Aorta (tissue), 5 donors: ENCODE data around the gene CENPF. TPM values are rescaled to one million over a fixed set of nuclear protein-coding genes. Genes with fewer than 3 reads are reported as not detected.
"Not testable (repeated sequence)": the region's sequence is repeated elsewhere in the genome, so short reads cannot be mapped to it uniquely, and the experiment has no call there.

Experiments
- ATAC-seq: fragments of 200-7000 bp; cut with Tn5 transposase; one replicate; pipeline ENCODE4 v1.9.1; 2022; ENCODE audit warnings: moderate library complexity; ENCODE audit not compliant: low FRiP score
- DNase-seq, 2 donors: peaks; one replicate each; pipeline ENCODE4 v3.0.0-alpha.2; 2020
- H3K27ac ChIP-seq, 2 donors: one replicate each; pipeline ENCODE4 v1.5.1; 2013; ENCODE audit warnings: low read length in 2 of 2, mild to moderate bottlenecking in 2 of 2, moderate library complexity in 2 of 2, control low read depth in 1 of 2, inconsistent platforms in 1 of 2, low read depth in 1 of 2
- H3K27me3 ChIP-seq, 2 donors: one replicate each; pipeline ENCODE4 v1.6.1; 2013; ENCODE audit warnings: control low read depth in 1 of 2, low read length in 1 of 2, mild to moderate bottlenecking in 1 of 2, moderate library complexity in 1 of 2; ENCODE audit not compliant: insufficient read depth in 2 of 2, control insufficient read depth in 1 of 2
- H3K36me3 ChIP-seq, 2 donors: one replicate each; pipeline ENCODE4 v1.6.1; 2013; ENCODE audit warnings: control low read depth in 1 of 2, low read length in 1 of 2, mild to moderate bottlenecking in 1 of 2; ENCODE audit not compliant: insufficient read depth in 2 of 2, control insufficient read depth in 1 of 2
- H3K4me1 ChIP-seq, 2 donors: one replicate each; pipeline ENCODE4 v1.6.1; 2013; ENCODE audit warnings: low read length in 2 of 2, control low read depth in 1 of 2, mild to moderate bottlenecking in 1 of 2, moderate library complexity in 1 of 2; ENCODE audit not compliant: insufficient read depth in 2 of 2, control insufficient read depth in 1 of 2
- H3K4me3 ChIP-seq, 2 donors: one replicate each; pipeline ENCODE4 v1.5.1; 2013; ENCODE audit warnings: low read length in 2 of 2, control low read depth in 1 of 2, mild to moderate bottlenecking in 1 of 2
- H3K9me3 ChIP-seq: one replicate; pipeline ENCODE4 v1.6.1; 2013; ENCODE audit warnings: mild to moderate bottlenecking, low read length; ENCODE audit not compliant: control insufficient read depth
- WGBS, 2 donors: extraction: QIAGEN DNeasy Blood & Tissue Kit; methylation state at CpG; one replicate each; pipeline ENCODE4 v1.1.7; 2013; 5-methylcytosine and 5-hydroxymethylcytosine counted together
- intact Hi-C, 2 donors: fragments of 100-400 bp; cut with DNase I; formaldehyde crosslinking; loops; one replicate each; pipeline versions ENCODE4 v1.14.2 to v1.15.0; 2022
- polyA plus RNA-seq, 2 donors: library from polyadenylated mRNA; stranded (reverse); fragments of 200-250 nt; gene quantifications; one replicate each; pipeline ENCODE4 v1.2.3, GENCODE V29; 2013
- total RNA-seq, 2 donors: library from RNA; stranded (reverse); fragmentation: NEBNext Ultra II Directional; extraction: Animal tissue kit (Norgen Biotek cat#: 25700); gene quantifications; one replicate each; pipeline ENCODE4 v1.2.1, GENCODE V29; 2021
- donor health status: healthy with polysubstance abuse.
- donor health status: Bipolar disorder and iron deficiency.
- donor health status: DM: no; HTN: no; CAD: no.
- donor health status: DM: no; HTN: no; CAD: no.
- donor health status: DM: yes; HTN: yes; CAD: no.

The CENPF gene
- total and polyA plus RNA-seq, 4 donors: 0.05 to 4.3 (median 1.1) TPM

GRCh38 chr1:214673029-214673428 lies 70.0 kb downstream of the CENPF start:
- WGBS, 2 donors: 83 to 95% methylated on average over 24 to 29 of the region's 29 CpGs
- H3K4me1 ChIP-seq, H3K9me3 ChIP-seq, H3K27ac ChIP-seq, ATAC-seq, intact Hi-C loops, H3K27me3 ChIP-seq, DNase-seq, H3K36me3 ChIP-seq, H3K4me3 ChIP-seq: not testable (repeated sequence)

DNA sequence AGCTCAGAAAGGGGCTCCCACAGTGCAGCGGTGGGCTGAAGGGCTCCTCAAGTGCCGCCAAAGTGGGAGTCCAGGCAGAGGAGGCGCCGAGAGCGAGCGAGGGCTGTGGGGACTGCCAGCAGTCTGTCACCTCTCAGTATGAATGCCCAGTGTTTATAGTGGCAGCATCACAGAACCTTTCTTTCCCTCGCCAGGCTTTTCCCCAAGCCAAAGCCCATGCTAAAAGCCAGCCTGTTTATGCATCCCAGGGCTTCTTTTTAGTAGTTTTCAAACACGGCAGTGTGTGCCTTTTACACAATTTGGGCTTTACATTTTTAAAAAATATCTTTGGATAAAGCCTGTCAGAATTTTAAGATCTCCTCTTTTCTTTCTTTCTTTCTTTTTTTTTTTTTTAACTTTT lies 70.6 kb downstream of the CENPF start:
- Histone ChIP-seq H3K27ac (no peak overlapping the region), H3K36me3 (no peaks in the 10 kb centered on the region), H3K27me3 (no peaks in the 10 kb centered on the region), H3K4me3 (no peak overlapping the region), H3K9me3 (peaks cover 2% of the 10 kb centered on the region), H3K4me1 (no peaks in the 10 kb centered on the region)
- intact Hi-C loops: no loop called here
- ATAC-seq: no peak
- 12 to 18% methylated on average over 6 to 8 of the region's 8 CpGs for WGBS, 2 donors
- no peak for DNase-seq

DNA sequence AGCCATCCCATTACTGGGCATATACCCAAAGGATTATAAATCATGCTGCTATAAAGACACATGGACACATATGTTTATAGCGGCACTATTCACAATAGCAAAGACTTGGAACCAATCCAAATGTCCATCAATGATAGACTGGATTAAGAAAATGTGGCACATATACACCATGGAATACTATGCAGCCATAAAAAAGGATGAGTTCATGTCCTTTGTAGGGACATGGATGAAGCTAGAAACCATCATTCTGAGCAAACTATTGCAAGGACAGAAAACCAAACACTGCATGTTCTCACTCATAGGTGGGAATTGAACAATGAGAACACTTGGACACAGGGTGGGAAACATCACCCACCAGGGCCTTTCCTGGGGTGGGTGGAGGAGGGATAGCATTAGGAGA lies 72.5 kb downstream of the CENPF start:
- H3K27ac ChIP-seq, DNase-seq, H3K27me3 ChIP-seq, H3K9me3 ChIP-seq, H3K4me1 ChIP-seq, H3K36me3 ChIP-seq, ATAC-seq, intact Hi-C loops, H3K4me3 ChIP-seq: not testable (repeated sequence)
- 82 to 91% methylated on average over 1 of the region's 1 CpG for WGBS, 2 donors

GRCh38 chr1:214676747-214677146 lies 73.8 kb downstream of the CENPF start:
- Histone ChIP-seq H3K27ac (no peak overlapping the region), H3K27me3 (no peaks in the 10 kb centered on the region), H3K4me3 (no peak overlapping the region), H3K4me1 (no peaks in the 10 kb centered on the region), H3K9me3 (no peaks in the 10 kb centered on the region), H3K36me3 (no peaks in the 10 kb centered on the region)
- no peak for ATAC-seq
- no peak for DNase-seq
- intact Hi-C loops: no loop called here
- WGBS, 2 donors: 84 to 85% methylated on average over 4 of the region's 4 CpGs

GRCh38 chr1:214677945-214678344 lies 75.0 kb downstream of the CENPF start:
- 92 to 96% methylated on average over 2 of the region's 2 CpGs for WGBS, 2 donors
- H3K9me3 ChIP-seq: no peaks in the 10 kb centered on the region
- H3K27ac ChIP-seq: no peak overlapping the region
- no peaks in the 10 kb centered on the region for H3K36me3 ChIP-seq
- H3K4me1 ChIP-seq: no peaks in the 10 kb centered on the region
- no peak overlapping the region for H3K4me3 ChIP-seq
- H3K27me3 ChIP-seq: no peaks in the 10 kb centered on the region
- DNase-seq (no peak), ATAC-seq (no peak)
- intact Hi-C loops: no loop called here

GRCh38 chr1:214678386-214678785 lies 75.4 kb downstream of the CENPF start:
- 39 to 42% methylated on average over 2 of the region's 2 CpGs for WGBS, 2 donors

DNA sequence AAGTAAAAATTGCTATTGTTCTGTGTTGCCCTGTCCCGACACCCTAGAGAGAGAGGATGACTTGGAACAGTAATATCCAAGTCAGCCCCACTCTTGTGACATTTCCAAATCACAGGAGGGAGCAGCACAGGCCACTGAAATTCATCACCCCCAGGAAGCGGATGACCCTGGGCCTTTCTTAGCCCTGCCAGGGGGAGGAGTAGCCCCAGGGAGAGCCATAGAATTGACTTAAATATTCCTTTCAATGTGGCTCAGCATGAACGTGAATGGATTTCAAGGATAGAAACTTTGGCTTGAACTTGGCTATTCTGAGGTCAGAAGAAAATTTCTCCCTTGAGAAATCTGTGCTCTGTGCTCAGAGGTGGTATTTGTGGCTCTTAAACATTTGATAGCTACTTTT lies 80.6 kb downstream of the CENPF start:
- H3K36me3 ChIP-seq: no peaks in the 10 kb centered on the region
- WGBS, 2 donors: 61 to 65% methylated on average over 3 of the region's 3 CpGs

More at GRCh38 chr1:214678386-214678785, 75.4 kb downstream of the CENPF start:
- Histone ChIP-seq H3K36me3 (no peaks in the 10 kb centered on the region), H3K9me3 (no peaks in the 10 kb centered on the region), H3K4me3 (no peak overlapping the region), H3K27me3 (no peaks in the 10 kb centered on the region), H3K4me1 (no peaks in the 10 kb centered on the region), H3K27ac (no peak overlapping the region)
- ATAC-seq (no peak), DNase-seq (no peak)
- intact Hi-C loops: no loop called here

GRCh38 chr1:214685906-214686305 lies 82.9 kb downstream of the CENPF start:
- 35 to 36% methylated on average over 3 of the region's 3 CpGs for WGBS, 2 donors
- no peak for ATAC-seq
- H3K4me3 ChIP-seq: no peak overlapping the region

More for the DNA sequence above, 80.6 kb downstream of the CENPF start:
- DNase-seq (no peak), ATAC-seq (no peak)
- Histone ChIP-seq H3K9me3 (no peaks in the 10 kb centered on the region), H3K27ac (no peak overlapping the region), H3K27me3 (no peaks in the 10 kb centered on the region), H3K4me3 (no peak overlapping the region), H3K4me1 (no peaks in the 10 kb centered on the region)
- intact Hi-C loops: no loop called here

GRCh38 chr1:214686497-214686896 lies 83.5 kb downstream of the CENPF start:
- H3K36me3 ChIP-seq: no peaks in the 10 kb centered on the region
- intact Hi-C loops: no loop called here
- no peaks in the 10 kb centered on the region for H3K9me3 ChIP-seq
- H3K4me3 ChIP-seq: no peak overlapping the region
- H3K27ac ChIP-seq: no peak overlapping the region
- no peaks in the 10 kb centered on the region for H3K4me1 ChIP-seq
- no peak for DNase-seq
- WGBS, 2 donors: 79 to 82% methylated on average over 5 of the region's 5 CpGs
- no peak for ATAC-seq
- H3K27me3 ChIP-seq: no peaks in the 10 kb centered on the region

More at GRCh38 chr1:214685906-214686305, 82.9 kb downstream of the CENPF start:
- Histone ChIP-seq H3K4me1 (no peaks in the 10 kb centered on the region), H3K27ac (no peak overlapping the region), H3K27me3 (no peaks in the 10 kb centered on the region), H3K9me3 (no peaks in the 10 kb centered on the region), H3K36me3 (no peaks in the 10 kb centered on the region)
- intact Hi-C loops: no loop called here
- DNase-seq: no peak
